GM11168 (cell line): Measurements from ENCODE around the gene DEDD2.
"Not testable (repeated sequence)": the region's sequence is repeated elsewhere in the genome, so short reads cannot be mapped to it uniquely, and the experiment has no call there.

Source experiments
- in situ Hi-C: fragments of 300-500 bp; cut with MboI; formaldehyde crosslinking; loops from one replicate; pipeline ENCODE4 v1.12.0; 2022; ENCODE audit warnings: low sequenced_read_pairs; ENCODE audit not compliant: unreplicated experiment

Gene DEDD2, protein sequence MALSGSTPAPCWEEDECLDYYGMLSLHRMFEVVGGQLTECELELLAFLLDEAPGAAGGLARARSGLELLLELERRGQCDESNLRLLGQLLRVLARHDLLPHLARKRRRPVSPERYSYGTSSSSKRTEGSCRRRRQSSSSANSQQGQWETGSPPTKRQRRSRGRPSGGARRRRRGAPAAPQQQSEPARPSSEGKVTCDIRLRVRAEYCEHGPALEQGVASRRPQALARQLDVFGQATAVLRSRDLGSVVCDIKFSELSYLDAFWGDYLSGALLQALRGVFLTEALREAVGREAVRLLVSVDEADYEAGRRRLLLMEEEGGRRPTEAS

GRCh38 chr19:42217520-42218437 is at the start of gene DEDD2:
TSS of gene DEDD2 (minus strand) at chr19:42217677. CDS start at chr19:42217007, 670 bp downstream.
- in situ Hi-C loops: no loop called here

DNA sequence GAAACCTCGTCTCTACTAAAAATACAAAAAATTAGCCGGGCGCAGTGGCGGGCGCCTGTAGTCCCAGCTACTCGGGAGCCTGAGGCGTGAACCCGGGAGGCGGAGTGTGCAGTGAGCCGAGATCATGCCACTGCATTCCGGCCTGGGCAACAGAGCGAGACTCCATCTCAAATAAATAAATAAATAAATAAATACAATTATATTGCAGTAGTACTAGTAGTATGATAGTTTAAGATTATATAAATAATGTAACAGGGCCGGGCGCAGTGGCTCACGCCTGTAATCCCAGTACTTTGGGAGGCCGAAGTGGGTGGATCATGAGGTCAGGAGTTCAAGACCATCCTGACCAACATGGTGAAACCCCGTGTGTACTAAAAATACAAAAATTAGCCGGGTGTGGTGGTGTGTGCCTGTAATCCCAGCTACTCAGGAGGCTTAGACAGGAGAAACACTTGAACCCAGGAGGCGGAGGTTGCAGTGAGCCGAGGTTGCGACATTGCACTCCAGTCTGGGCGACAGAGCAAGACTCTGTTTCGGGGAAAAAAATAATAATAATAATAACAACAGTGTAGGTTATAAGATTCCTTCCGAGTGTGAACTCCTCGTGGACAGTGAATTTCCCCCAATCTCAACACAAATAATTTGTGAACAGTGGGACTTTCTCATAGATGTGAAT is 49.6 kb upstream of the DEDD2 start:
- in situ Hi-C loops: not testable (repeated sequence)

- in situ Hi-C loops: not testable (repeated sequence)
Measured at GRCh38 chr19:42266105-42266504, 48.6 kb upstream of the DEDD2 start.

DNA sequence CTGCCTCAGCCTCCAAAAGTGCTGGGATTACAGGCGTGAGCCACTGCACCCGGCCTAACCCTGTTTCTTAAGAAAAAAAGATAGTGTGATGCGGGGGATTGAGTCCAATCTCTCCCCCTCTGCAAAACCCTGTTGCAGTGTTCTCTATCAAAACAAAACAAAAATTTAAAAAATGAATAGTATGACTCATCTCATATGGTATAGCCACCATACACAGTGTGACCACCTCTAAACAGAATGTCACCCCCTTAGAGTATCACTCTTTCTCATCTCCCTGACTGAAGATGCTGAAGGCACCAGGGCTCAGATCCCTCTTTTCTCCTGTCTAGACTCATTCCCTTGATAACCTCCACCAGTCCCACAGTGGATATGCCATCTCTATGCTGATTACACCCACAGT is 44.3 kb upstream of the DEDD2 start:
- in situ Hi-C loops: no loop called here

DNA sequence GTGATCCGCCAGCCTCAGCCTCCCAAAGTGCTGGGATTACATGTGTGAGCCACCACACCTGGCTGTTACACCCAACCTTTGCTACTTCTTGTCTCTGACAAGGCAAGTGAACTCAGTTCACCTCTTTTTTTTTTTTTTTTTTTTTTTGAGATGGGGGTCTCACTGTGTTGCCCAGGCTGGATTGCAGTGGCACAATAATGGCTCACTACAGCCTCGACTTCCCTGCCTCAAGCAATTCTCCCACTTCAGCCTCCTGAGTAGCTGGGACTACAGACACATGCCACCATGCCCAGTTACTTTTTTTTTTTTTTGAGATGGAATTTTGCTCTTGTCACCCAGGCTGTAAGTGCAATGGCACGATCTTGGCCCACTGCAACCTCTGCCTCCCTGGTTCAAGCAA is 40.4 kb upstream of the DEDD2 start:
- in situ Hi-C loops: not testable (repeated sequence)

DNA sequence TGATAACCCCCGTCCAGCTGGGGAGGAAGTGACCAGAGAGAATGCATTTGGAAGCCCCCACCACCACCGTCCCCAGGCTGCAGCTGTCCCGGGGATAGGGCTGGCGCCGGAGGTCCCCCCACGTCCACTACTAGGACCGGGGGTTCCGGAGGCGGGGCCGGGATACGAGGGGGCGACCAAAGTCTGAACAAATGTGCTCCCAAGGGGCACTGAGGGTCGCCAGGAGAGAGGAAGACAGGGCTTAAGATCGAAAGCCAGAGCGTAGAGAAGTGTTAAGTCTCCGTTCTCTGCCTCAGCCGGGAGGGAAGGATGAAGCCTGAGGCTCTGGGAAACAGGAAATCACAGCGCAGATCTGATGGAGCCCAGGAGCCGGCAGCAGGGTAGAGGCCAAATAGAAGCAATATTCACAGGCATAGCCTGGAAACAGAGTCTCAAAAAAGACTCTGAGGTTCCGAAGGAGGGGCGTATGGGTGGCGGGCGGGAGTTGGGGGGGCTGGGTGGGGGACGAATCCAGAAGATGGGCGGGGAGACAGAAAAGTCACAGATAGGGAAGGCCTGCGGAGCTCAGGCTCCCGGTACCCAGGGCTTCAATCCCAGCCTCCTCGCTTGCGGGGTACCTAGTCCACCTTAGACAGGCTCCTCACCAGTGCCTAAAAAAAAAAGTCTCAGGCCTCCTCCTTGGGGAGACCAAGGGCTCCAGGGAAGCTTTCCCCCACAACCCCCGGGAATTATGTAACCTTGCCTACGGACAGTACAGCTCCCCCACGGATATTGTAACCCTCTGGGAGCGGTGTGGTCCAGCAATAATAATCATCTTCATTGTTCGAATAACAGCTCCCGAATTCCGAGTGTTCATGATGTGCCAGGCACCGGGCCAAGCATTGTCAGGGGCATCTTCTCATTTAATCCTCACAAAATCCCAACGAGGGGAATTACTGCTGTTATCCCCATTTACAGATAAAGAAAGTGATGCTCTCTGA is 38.6 kb upstream of the DEDD2 start:
- in situ Hi-C loops: no loop called here

DNA sequence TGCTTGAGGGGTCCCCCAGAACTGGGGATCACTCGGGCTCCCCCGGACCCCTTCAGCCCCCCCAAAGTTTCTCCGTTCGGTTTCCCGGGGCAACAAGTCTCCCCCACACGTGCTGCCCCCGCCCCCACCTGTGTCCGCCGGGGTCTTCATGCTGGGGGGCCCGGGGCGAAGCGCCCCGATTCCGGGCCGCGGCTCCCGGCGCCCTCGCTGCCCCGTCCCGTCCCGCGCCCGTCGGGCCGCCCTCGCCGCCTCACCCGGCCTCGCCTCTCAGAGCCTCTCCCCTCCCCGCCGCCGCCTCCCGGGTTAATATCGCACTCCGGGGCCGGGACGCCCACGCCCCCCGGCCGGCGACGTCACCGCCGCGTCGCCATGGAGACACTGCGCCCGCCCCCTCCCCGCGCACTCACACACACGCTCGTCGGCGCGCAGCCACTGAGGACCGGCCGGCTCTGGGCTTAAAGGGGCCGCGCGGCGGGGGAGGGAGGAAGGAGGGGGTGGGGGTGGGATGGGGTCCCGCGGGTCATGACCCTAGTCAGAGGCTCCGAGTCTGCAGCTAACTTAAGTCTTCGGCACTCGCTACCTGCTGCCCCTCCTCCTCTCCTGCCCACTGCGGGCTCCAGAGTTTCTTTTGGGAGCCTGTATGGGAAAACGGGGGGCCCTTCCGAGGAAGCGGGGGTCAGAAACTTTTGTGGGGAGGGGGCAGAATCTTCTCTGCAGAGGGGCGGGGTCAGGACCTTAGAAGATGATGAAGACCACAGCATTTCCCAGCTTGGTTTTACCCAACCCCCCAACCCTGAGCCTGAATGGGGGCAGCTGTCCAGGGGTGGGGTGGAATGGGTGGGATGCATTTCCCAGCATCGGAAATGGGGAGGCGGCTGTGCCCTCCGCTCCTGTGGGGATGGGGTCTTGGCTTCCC is 37.6 kb upstream of the DEDD2 start, which contains the start of gene ERF:
TSS of gene ERF (minus strand) at position 279 of the 916 bp plus-strand sequence. CDS start at position 150, 129 bp downstream.
- in situ Hi-C loops: no loop called here

DNA sequence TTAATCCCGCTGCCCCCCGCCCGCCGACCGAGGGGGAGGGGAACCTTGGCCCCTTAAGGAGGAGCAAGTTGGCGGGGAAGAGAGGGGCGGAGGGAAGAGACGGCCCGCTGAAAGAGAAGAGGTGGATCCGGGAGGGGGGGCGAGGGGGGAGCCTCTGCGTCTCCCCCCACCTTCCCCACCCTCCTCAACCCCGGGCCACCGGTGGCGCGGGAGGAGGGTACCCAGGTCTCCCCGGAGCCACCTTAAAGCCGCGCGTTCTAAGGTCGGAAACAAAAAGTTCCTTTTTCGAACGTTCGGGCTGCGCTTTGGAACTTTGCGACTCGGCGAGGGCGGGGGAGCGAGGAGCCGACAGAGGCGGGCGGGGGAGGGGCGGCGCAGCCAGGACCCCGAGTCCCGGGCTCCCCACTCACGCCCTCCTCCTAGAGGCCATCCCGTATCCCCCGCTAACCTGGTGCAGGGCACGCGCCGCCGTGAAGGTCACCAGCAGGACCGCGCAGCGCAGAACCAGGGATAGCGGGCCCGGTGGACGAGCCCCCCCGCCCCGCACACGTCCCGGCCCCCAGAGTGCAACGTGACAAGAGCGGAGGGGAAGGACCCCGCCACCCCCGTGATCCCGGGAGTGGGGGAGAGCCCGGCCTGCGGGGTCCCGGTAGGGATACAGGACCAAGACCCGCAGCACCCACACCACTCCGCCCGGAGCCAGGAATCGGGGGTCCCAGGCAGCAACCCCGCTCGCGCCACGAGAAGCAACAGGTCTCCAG is 36.8 kb upstream of the DEDD2 start:
- in situ Hi-C loops: no loop called here

GRCh38 chr19:42253245-42254088 is 36.0 kb upstream of the DEDD2 start:
- in situ Hi-C loops: no loop called here

GRCh38 chr19:42252365-42253244 is 35.1 kb upstream of the DEDD2 start:
- in situ Hi-C loops: no loop called here

DNA sequence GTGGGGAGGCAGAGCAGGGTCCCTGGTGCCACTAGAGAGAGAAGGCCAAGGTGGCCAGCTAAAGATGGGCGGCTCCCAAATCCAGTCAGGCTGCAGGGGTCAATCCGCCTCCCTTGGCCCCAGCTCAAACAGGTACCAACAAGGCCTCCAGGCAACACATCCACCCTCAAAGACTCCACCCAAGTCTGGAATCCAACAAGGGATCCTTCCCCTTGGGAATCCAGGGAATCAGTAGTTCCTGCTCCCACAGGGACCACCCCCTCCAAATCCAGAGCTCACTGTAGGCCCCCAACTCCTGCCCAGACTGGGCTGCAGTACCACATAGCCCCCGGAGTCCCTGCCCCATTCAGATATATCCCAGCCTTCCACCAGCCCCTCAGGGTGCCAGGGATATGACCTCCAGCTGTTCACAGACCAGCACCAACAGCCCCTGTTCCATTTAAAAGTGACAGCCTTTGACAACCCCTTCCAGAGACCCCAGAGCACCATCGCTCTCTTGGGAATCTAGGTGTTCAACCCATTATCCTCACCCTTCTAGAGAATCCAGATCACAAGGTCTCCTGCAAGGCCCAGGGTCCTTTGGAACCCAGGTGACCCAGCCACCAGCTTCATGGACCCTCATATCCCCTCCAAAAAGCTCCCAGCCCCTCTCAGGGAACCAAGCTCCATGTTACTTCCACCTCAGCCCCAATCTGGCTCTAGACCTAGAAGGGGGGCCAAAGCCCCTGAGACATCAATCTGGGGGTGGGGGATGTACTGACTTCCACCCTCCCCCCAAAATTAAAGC is 34.3 kb upstream of the DEDD2 start:
- in situ Hi-C loops: no loop called here

DNA sequence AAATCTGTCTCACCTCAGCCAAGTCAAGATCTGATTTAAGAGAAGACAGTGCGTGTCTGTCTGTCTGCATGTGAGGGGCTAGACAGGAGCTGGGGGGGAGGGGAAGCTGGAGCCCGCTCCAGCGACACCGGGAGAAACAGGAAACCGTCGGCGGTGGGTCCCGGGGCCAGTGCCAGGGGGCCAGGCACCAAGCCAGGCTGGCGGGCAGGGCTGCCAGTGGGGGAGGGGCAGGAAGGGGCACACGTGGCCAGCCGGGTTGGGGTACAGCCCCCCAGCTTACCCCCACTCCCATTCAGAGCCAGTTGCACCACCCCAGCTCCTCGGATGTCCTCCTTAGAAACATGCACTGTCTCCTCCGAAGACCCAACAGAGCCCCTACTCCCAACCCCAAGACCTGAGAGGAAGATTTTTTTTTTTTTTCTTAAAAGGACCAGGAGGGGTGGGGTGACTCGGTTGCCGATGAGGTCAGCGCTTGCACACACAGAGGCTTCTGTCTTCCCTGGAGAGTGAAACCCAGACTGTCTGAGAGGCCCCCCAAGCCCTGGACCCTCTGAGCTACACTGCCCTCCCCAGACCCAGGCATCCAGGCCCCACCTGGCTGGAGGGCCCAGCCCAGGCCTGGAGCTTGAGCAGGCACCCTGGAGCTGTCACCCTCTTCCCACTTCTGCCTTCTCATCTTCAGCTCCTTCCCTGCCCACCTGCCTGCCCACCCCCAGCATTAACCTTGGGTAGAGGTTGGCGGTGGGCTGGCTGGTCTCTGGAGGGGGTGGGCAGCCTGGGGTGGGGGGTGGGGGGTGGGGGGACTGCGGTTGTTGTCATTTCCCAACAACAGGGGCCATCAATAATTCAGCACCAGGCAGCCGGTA is 33.4 kb upstream of the DEDD2 start:
- in situ Hi-C loops: no loop called here

GRCh38 chr19:42250183-42250665 is 32.7 kb upstream of the DEDD2 start:
- in situ Hi-C loops: no loop called here

- in situ Hi-C loops: no loop called here
Measured at GRCh38 chr19:42249769-42250168, 32.3 kb upstream of the DEDD2 start.
